ENCODE data around the gene OLFM4. TPM values are rescaled to one million over a fixed set of nuclear protein-coding genes. Genes with fewer than 3 reads are reported as not detected.

OLFM4 gene
- total RNA-seq, 1 donor from 2014 or later = 0.27 TPM

Other genes with a start within 250 kb of the OLFM4 start
- gene PCDH8, start 180.2 kb upstream of the OLFM4 start, total RNA-seq = 0.05 TPM

All from Right ventricle myocardium inferior (tissue), 1 donor.